WERI-Rb-1 (cell line): Measurements from ENCODE around the gene EFCAB11.

Experiments
- DNase-seq: peaks from one replicate; pipeline ENCODE4 v3.0.0-alpha.2; 2020
- H3K27ac ChIP-seq: fragments of 250-450 bp; sonication (Bioruptor Pico); 2 replicates; pipeline ENCODE4 v1.5.1; 2020; ENCODE audit warnings: mild to moderate bottlenecking, moderate library complexity
- H3K27me3 ChIP-seq: fragments of 250-450 bp; sonication (Bioruptor Pico); 2 replicates; pipeline ENCODE4 v1.5.1; 2021; ENCODE audit warnings: mild to moderate bottlenecking, low read depth, moderate library complexity; ENCODE audit not compliant: insufficient read depth, severe bottlenecking
- H3K36me3 ChIP-seq: fragments of 250-450 bp; sonication (Bioruptor Pico); 2 replicates; pipeline ENCODE4 v1.5.1; 2020; ENCODE audit warnings: mild to moderate bottlenecking, moderate library complexity
- H3K4me3 ChIP-seq: 2 replicates; pipeline ENCODE4 v1.5.1; 2011; ENCODE audit warnings: low read depth, mild to moderate bottlenecking, control low read depth, low read length
- H3K9me3 ChIP-seq: fragments of 250-450 bp; sonication (Bioruptor Pico); 2 replicates; pipeline ENCODE4 v1.5.1; 2021; ENCODE audit warnings: mild to moderate bottlenecking, moderate library complexity; ENCODE audit not compliant: severe bottlenecking
- CTCF ChIP-seq: IDR thresholded peaks from 2 replicates; pipeline ENCODE4 v1.5.1; 2011; ENCODE audit warnings: low read depth, mild to moderate bottlenecking, control low read depth, inconsistent platforms, low read length

The EFCAB11 gene

GRCh38 chr14:89955745-89956660 lies 1.5 kb upstream of the EFCAB11 start, which contains the start of gene TDP1:
TSS of gene TDP1 (plus strand) at chr14:89955927. CDS start at chr14:89963115, 7,188 bp downstream.
- H3K4me3 ChIP-seq, result peak within 1 kb of the TSS; percentile 90
- peak within 1 kb of the TSS; percentile 87 for H3K27ac ChIP-seq

GRCh38 chr14:89955022-89955744 lies 653 bp upstream of the EFCAB11 start:
- peak overlapping the region; percentile 90 for H3K4me3 ChIP-seq
- no peak for DNase-seq
- no peak for TF ChIP-seq CTCF

More at GRCh38 chr14:89955745-89956660, 1.5 kb upstream of the EFCAB11 start, which contains the start of gene TDP1:
- TF ChIP-seq CTCF, result peak; percentile 40; the same call in 1 of the 2 replicates
- Histone ChIP-seq H3K27me3 (no peaks in the 10 kb centered on the region), H3K36me3 (peaks cover 14% of the 10 kb centered on the region), H3K9me3 (no peaks in the 10 kb centered on the region)
- DNase-seq, result peak; percentile 98

GRCh38 chr14:89953602-89954001 lies 928 bp downstream of the EFCAB11 start:
- no peak for DNase-seq
- Histone ChIP-seq H3K27me3 (no peaks in the 10 kb centered on the region), H3K27ac (peak overlapping the region; percentile 75; the same call in 1 of the 2 replicates), H3K9me3 (no peaks in the 10 kb centered on the region), H3K36me3 (peaks cover 14% of the 10 kb centered on the region), H3K4me3 (peak overlapping the region; percentile 73)
- no peak for TF ChIP-seq CTCF

More at GRCh38 chr14:89955022-89955744, 653 bp upstream of the EFCAB11 start:
- H3K36me3 ChIP-seq, result peaks cover 14% of the 10 kb centered on the region
- H3K27me3 ChIP-seq, result no peaks in the 10 kb centered on the region
- H3K9me3 ChIP-seq, result no peaks in the 10 kb centered on the region
- H3K27ac ChIP-seq, result peak overlapping the region; percentile 87

GRCh38 chr14:89952576-89952975 lies 2.0 kb downstream of the EFCAB11 start:
- TF ChIP-seq CTCF, result no peak
- Histone ChIP-seq H3K36me3 (peaks cover 5% of the 10 kb centered on the region), H3K4me3 (no peak overlapping the region), H3K27ac (no peak overlapping the region), H3K27me3 (no peaks in the 10 kb centered on the region), H3K9me3 (no peaks in the 10 kb centered on the region)
- DNase-seq, result peak; percentile 60

GRCh38 chr14:89947344-89947743 lies 7.2 kb downstream of the EFCAB11 start:
- DNase-seq, result no peak
- H3K27ac ChIP-seq, result no peak overlapping the region
- H3K27me3 ChIP-seq, result no peaks in the 10 kb centered on the region
- H3K9me3 ChIP-seq, result no peaks in the 10 kb centered on the region
- TF ChIP-seq CTCF, result no peak
- no peaks in the 10 kb centered on the region; the same call in none of the 2 replicates for H3K36me3 ChIP-seq
- H3K4me3 ChIP-seq, result no peak overlapping the region
